Measurements from ENCODE around the gene ZNF318. TPM values are rescaled to one million over a fixed set of nuclear protein-coding genes. Genes with fewer than 3 reads are reported as not detected.

ZNF318 gene
- total RNA-seq, 4 donors from 2014 or later = 5.6 to 13.5 (median 8.1) TPM

DNA sequence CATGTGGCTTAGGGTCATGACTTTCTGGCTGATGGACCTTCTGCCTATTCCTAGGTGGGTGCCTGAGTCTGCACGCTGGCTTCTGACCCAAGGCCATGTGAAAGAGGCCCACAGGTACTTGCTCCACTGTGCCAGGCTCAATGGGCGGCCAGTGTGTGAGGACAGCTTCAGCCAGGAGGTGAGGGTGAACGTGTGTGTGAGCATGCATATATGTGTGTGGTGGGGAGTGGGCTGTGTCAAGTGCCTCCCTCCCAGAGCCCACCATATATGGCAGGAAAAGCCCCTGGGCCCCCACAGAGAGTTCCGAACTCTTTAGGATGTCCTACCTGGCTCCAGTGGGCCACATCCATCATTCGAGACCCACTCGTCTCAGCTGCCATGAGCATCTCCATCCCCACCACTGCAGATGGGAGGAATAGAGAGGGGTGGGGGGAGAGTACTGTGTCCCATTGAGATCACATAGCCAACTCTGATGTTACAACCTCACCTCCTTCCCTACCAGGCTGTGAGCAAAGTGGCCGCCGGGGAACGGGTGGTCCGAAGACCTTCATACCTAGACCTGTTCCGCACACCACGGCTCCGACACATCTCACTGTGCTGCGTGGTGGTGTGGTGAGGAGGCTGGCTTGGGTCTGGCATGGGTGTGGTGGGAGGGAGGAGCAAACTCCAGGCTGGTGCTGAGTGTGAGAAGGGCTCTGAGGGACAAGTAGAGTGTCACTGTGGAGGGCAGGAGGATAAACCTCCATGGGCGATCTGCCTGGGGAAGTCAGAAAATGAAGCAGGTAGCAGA, 68.2 kb downstream of the ZNF318 start:
- Histone ChIP-seq H3K27ac (no peak overlapping the region), H3K9me3 (no peaks in the 10 kb centered on the region), H3K27me3 (peaks cover 0 to 52% (median 2%) of the 10 kb centered on the region in 4 donors), H3K4me3 (no peak overlapping the region), H3K36me3 (no peaks in the 10 kb centered on the region), H3K4me1 (no peaks in the 10 kb centered on the region)
- TF ChIP-seq, protein P1, sequence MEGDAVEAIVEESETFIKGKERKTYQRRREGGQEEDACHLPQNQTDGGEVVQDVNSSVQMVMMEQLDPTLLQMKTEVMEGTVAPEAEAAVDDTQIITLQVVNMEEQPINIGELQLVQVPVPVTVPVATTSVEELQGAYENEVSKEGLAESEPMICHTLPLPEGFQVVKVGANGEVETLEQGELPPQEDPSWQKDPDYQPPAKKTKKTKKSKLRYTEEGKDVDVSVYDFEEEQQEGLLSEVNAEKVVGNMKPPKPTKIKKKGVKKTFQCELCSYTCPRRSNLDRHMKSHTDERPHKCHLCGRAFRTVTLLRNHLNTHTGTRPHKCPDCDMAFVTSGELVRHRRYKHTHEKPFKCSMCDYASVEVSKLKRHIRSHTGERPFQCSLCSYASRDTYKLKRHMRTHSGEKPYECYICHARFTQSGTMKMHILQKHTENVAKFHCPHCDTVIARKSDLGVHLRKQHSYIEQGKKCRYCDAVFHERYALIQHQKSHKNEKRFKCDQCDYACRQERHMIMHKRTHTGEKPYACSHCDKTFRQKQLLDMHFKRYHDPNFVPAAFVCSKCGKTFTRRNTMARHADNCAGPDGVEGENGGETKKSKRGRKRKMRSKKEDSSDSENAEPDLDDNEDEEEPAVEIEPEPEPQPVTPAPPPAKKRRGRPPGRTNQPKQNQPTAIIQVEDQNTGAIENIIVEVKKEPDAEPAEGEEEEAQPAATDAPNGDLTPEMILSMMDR (IDR thresholded peaks at IDR 0.05) = no peak
- TF ChIP-seq POLR2A (IDR thresholded peaks at IDR 0.05) = no peak
- no peak for DNase-seq
- WGBS, 2 donors = 81 to 88% methylated on average over 12 to 15 of the region's 15 CpGs
- intact Hi-C loops (cut with DNase I) = no loop called here

DNA sequence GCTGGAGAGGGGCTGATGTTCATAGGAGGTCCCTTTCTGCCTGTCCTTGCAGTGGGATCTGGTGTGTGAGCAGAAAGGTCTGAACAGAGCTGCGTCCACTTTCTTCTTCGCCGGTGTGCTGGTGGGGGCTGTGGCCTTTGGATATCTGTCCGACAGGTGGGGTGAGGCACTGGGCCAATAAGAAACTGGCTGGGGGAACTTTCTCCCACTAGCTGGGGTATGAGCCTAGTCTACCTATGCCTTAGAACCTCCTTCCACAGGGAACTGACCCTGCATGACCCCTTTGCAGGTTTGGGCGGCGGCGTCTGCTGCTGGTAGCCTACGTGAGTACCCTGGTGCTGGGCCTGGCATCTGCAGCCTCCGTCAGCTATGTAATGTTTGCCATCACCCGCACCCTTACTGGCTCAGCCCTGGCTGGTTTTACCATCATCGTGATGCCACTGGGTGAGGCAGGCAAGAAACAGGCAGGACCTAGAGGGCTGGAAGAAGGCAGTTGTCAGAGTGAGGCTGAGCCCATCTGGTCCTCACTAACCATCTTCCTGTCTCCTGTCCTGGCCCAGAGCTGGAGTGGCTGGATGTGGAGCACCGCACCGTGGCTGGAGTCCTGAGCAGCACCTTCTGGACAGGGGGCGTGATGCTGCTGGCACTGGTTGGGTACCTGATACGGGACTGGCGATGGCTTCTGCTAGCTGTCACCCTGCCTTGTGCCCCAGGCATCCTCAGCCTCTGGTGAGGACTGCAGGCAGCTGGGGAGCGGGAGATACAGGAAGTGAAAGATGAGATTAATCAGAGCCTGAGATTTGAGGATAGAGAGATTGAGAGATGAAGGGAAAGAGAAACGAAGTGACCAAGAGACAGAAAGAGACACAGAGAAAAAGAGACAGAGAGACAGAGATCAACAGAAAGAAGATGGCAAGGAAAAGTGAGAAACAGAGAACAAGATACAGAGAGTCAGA, 69.8 kb downstream of the ZNF318 start:
- intact Hi-C loops (cut with DNase I) = no loop called here
- peaks cover 0 to 52% (median 2%) of the 10 kb centered on the region in 4 donors for H3K27me3 ChIP-seq
- no peaks in the 10 kb centered on the region for H3K9me3 ChIP-seq
- 65 to 71% methylated on average over 6 to 7 of the region's 18 CpGs for WGBS, 2 donors
- no peaks in the 10 kb centered on the region for H3K36me3 ChIP-seq
- H3K27ac ChIP-seq = no peak overlapping the region
- no peaks in the 10 kb centered on the region for H3K4me1 ChIP-seq
- DNase-seq = no peak
- TF ChIP-seq, protein P1 (IDR thresholded peaks at IDR 0.05) = no peak
- TF ChIP-seq POLR2A (IDR thresholded peaks at IDR 0.05) = no peak
- no peak overlapping the region for H3K4me3 ChIP-seq

DNA sequence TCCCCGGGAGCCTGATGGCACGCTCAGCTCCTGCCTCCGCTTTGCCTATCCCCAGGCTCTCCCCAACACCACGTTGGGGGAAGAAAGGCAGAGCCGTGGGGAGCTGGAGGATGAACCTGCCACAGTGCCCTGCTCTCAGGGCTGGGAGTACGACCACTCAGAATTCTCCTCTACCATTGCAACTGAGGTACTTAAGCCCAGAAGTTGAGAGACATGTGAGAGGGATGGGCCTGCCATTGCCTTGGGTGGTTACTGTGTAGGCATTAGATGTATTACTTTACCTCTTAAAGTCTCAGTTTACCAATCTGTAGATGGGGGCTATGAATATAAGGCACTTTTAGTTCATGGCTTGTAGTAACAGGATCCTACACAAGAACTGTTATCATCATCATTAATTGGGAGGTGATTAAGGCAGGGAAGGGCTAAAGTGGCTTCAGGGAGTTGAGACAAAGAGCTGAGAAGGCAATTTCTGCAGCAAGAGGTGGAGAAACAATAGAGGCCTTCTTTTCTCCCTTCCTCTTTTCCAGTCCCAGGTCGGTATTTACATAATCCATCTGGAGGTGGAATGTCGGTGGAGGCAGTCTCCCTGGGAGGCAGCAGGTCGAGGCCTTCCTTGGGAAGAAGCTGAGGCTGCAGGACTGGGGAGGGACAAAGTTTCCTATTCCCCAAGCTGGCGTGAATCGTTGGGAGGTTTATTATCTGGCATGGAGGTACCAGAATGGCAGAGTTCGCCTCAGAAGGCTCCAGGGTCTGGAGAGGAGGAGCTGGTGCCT, 70.7 kb downstream of the ZNF318 start:
- no peak for DNase-seq

DNA sequence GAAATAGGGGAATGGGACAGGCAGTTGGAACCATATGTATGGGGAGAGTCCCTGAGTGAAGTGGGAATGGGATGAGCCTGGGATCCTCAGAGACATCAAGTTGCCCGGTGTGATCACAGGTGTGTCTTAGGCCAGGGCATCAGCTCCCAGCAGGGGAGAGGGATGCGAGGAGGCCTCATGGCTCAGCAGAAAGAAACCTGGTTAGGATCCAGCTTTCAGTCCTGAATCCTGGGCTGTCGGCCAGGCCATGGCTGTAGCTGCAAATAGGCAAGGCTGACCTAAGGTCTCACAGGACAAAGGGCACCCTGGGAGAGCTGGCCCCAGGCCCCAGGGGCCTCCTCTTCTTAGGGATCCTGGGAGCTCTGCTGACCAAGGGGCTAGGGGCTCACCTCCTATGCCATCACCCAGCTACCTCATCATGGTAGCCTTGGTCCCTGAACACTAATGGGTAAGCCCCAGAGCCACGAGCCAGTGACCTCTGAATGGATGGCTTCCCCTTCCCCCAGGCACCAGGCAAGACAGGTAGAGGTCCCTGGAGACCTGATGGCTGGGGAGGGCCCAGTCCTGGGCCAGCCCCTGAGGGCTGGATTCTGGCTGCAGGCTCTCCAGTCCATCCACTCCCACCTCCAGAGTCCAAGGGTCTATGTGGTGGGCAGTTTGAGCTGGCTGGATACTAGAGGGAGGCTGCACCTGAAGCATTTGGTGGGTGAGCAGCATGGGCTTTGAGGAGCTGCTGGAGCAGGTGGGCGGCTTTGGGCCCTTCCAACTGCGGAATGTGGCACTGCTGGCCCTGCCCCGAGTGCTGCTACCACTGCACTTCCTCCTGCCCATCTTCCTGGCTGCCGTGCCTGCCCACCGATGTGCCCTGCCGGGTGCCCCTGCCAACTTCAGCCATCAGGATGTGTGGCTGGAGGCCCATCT, 71.5 kb downstream of the ZNF318 start, which contains the start of gene SLC22A7:
Gene SLC22A7, plus strand, starts transcription at position 617 of the 921 bp plus-strand sequence. Its CDS starts 99 bp downstream, at position 716.
- Histone ChIP-seq H3K27me3 (peaks cover 0 to 52% (median 2%) of the 10 kb centered on the region in 4 donors), H3K36me3 (no peaks in the 10 kb centered on the region), H3K4me3 (no peak within 1 kb of the TSS), H3K4me1 (no peaks in the 10 kb centered on the region), H3K27ac (no peak within 1 kb of the TSS), H3K9me3 (no peaks in the 10 kb centered on the region)
- intact Hi-C loops (cut with DNase I) = no loop called here
- 75 to 76% methylated on average over 3 to 7 of the region's 10 CpGs for WGBS, 2 donors
- TF ChIP-seq POLR2A (IDR thresholded peaks at IDR 0.05) = no peak
- TF ChIP-seq, protein P1 (IDR thresholded peaks at IDR 0.05) = no peak
- no peak for DNase-seq

More for the DNA sequence above, 70.7 kb downstream of the ZNF318 start:
- H3K4me1 ChIP-seq = no peaks in the 10 kb centered on the region
- H3K27me3 ChIP-seq = peaks cover 0 to 52% (median 2%) of the 10 kb centered on the region in 4 donors
- TF ChIP-seq POLR2A (IDR thresholded peaks at IDR 0.05) = no peak
- no peak overlapping the region for H3K4me3 ChIP-seq
- intact Hi-C loops (cut with DNase I) = no loop called here
- no peaks in the 10 kb centered on the region for H3K9me3 ChIP-seq
- no peak overlapping the region for H3K27ac ChIP-seq
- H3K36me3 ChIP-seq = no peaks in the 10 kb centered on the region
- WGBS, 2 donors = 61 to 72% methylated on average over 7 to 9 of the region's 12 CpGs
